GM18861 (cell line): ENCODE measurements around the gene IQUB.
"Not testable (repeated sequence)": the region's sequence is repeated elsewhere in the genome, so short reads cannot be mapped to it uniquely, and the experiment has no call there.

Experiments used
- ATAC-seq: cut with Tn5 transposase; IDR thresholded peaks from one replicate; pipeline ENCODE4 v1.9.1; 2021; ENCODE audit not compliant: unreplicated experiment

The IQUB gene

DNA sequence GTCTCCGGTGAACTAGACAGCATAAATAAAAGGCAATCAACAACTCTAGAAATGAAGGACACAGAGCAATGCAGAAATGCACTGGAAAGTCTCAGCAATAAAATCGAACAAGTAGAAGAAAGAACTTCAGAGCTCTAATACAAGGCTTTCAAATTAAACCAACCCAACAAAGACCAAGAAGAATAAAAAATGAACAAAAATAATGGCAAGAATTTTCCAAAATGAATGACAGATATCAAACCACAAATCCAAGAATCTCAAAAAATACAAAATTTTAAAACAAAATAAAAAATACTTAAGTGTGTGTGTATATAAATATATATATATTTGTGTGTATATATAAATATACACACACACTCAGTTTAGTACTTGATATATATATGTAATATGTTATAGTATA is 110.8 kb downstream of the IQUB start:
- no peak for ATAC-seq

DNA sequence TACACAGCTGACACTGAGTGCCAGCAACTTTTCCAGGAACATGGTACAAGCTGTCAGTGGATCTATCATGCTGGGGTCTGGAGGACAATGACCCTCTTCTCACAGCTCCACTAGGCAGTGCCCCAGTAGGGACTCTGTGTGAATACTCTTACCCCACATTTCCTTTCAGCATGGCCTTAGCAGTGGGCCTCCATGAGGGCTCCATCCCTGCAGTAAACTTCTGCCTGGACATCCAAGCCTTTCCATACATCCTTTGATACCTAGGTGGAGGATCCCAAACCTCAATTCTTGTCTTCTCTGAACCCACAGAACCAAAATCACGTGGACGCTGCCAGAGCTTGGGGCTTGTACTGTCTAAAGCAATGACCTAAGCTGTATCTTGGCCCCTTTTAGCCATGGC is 116.8 kb downstream of the IQUB start:
- ATAC-seq: no peak

DNA sequence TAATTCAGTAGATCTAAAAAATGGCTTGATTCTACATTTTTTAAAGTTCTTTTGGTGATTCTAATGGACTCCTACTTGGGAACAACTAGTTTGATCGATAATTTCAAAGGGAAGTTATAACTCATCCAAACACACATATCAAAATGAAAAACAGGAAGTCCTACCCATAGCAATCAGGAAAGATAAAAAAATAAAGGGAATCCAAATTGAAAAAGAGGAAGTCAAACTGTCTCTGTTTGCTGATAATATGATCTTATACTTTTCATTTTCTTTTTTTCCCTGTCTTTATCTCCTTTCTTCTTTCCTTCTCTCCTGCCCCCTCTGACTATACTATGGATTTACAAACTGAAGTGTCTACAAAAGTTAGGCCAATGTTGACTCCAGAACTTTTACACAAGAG is 118.8 kb downstream of the IQUB start:
- ATAC-seq: no peak

DNA sequence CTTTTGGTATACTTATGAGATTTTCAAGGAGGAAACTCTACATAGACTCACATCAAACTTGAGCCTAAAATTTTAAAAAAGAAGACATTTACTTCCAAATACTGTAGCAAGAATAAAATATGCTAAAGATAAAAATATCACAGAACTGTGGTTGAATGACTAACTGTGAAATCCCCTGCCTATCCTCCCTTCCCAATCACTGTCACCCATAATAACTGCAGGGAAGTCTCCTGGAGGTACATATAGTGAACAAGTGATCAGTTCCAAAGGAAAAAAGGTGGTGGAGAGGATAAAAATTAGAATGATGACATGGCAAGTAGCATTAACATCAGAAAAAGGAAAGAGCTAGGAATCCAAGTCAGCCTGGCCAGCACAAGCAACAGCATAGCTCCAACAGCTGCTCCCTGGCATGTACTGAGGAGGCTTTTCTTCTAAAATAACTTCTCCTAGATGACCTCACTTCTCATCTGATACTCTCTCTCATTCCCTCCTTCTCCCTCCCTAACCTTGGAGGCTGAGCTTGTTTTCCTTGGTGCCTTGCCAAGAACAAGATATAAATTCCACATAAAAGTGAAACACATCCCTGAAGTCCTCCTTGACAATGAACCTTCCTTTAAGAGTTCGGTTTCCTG is 124.0 kb downstream of the IQUB start:
- no peak for ATAC-seq

DNA sequence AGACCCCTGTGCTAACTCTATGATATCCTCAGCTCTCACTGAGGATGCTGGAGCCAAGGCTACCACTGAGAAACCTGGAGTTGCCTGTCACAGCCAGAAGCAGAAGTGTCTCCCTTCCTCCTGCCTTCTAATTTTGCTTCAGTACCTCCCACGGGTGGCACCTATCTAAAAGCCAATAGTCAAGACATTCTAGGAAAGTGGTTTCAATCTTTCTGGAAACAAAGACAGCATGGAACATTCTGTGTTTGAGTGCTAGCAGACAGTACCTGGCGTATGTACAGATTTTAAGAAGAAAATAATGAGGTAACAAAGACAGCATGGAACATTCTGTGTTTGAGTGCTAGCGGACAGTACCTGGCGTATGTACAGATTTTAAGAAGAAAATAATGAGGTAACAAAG is 126.4 kb downstream of the IQUB start:
- not testable (repeated sequence) for ATAC-seq
